ENCODE data around the gene LDLRAD4. TPM values are rescaled to one million over a fixed set of nuclear protein-coding genes. Genes with fewer than 3 reads are reported as not detected.

LDLRAD4 gene
- polyA plus RNA-seq, 1 donor = 9.1 TPM

- Histone ChIP-seq H3K36me3 (ENCODE audit: control insufficient read depth, insufficient read depth, low read length) (no peaks in the 10 kb centered on the region), H3K4me3 (ENCODE audit: low read length) (no peak overlapping the region), H3K27me3 (ENCODE audit: control insufficient read depth, insufficient read depth, low read length) (peaks cover 2% of the 10 kb centered on the region), H3K4me1 (ENCODE audit: control insufficient read depth, insufficient read depth, low read length) (no peaks in the 10 kb centered on the region), H3K27ac (ENCODE audit: low read length) (no peak overlapping the region), H3K9me3 (ENCODE audit: control insufficient read depth, low read depth, low read length) (peaks cover 9% of the 10 kb centered on the region)
- no peak for DNase-seq
- WGBS (ENCODE audit: insufficient coverage, low lambda C conversion rate) = 88% methylated on average over 1 of the region's 4 CpGs
Observed at GRCh38 chr18:13496691-13497281, 278.2 kb downstream of the LDLRAD4 start.

- H3K4me3 ChIP-seq (ENCODE audit: low read length) = no peak overlapping the region
- H3K4me1 ChIP-seq (ENCODE audit: control insufficient read depth, insufficient read depth, low read length) = no peaks in the 10 kb centered on the region
- no peak overlapping the region for H3K27ac ChIP-seq (ENCODE audit: low read length)
- no peaks in the 10 kb centered on the region for H3K36me3 ChIP-seq (ENCODE audit: control insufficient read depth, insufficient read depth, low read length)
- H3K9me3 ChIP-seq (ENCODE audit: control insufficient read depth, low read depth, low read length) = peaks cover 9% of the 10 kb centered on the region
- DNase-seq = no peak
- H3K27me3 ChIP-seq (ENCODE audit: control insufficient read depth, insufficient read depth, low read length) = peaks cover 2% of the 10 kb centered on the region
- WGBS (ENCODE audit: insufficient coverage, low lambda C conversion rate) = no CpG with 5 or more reads among the region's 5 CpGs
Observed at GRCh38 chr18:13499803-13500202, 281.2 kb downstream of the LDLRAD4 start.

GRCh38 chr18:13500227-13500865 lies 281.8 kb downstream of the LDLRAD4 start:
- Histone ChIP-seq H3K36me3 (ENCODE audit: control insufficient read depth, insufficient read depth, low read length) (no peaks in the 10 kb centered on the region), H3K4me1 (ENCODE audit: control insufficient read depth, insufficient read depth, low read length) (no peaks in the 10 kb centered on the region), H3K27me3 (ENCODE audit: control insufficient read depth, insufficient read depth, low read length) (peaks cover 2% of the 10 kb centered on the region), H3K9me3 (ENCODE audit: control insufficient read depth, low read depth, low read length) (peaks cover 9% of the 10 kb centered on the region), H3K27ac (ENCODE audit: low read length) (no peak overlapping the region), H3K4me3 (ENCODE audit: low read length) (no peak overlapping the region)
- 17% methylated on average over 1 of the region's 23 CpGs for WGBS (ENCODE audit: insufficient coverage, low lambda C conversion rate)
- peak; percentile 20 to 31 for DNase-seq

GRCh38 chr18:13500869-13501542 lies 282.4 kb downstream of the LDLRAD4 start:
- Histone ChIP-seq H3K4me3 (ENCODE audit: low read length) (no peak overlapping the region), H3K27me3 (ENCODE audit: control insufficient read depth, insufficient read depth, low read length) (peaks cover 2% of the 10 kb centered on the region), H3K27ac (ENCODE audit: low read length) (no peak overlapping the region), H3K4me1 (ENCODE audit: control insufficient read depth, insufficient read depth, low read length) (no peaks in the 10 kb centered on the region), H3K36me3 (ENCODE audit: control insufficient read depth, insufficient read depth, low read length) (no peaks in the 10 kb centered on the region), H3K9me3 (ENCODE audit: control insufficient read depth, low read depth, low read length) (peaks cover 9% of the 10 kb centered on the region)
- no CpG with 5 or more reads among the region's 10 CpGs for WGBS (ENCODE audit: insufficient coverage, low lambda C conversion rate)
- DNase-seq = peak; percentile 19 to 36

- H3K9me3 ChIP-seq (ENCODE audit: control insufficient read depth, low read depth, low read length) = peaks cover 9% of the 10 kb centered on the region
- no peaks in the 10 kb centered on the region for H3K36me3 ChIP-seq (ENCODE audit: control insufficient read depth, insufficient read depth, low read length)
- no peak overlapping the region for H3K4me3 ChIP-seq (ENCODE audit: low read length)
- no peaks in the 10 kb centered on the region for H3K4me1 ChIP-seq (ENCODE audit: control insufficient read depth, insufficient read depth, low read length)
- H3K27me3 ChIP-seq (ENCODE audit: control insufficient read depth, insufficient read depth, low read length) = peaks cover 2% of the 10 kb centered on the region
- DNase-seq = no peak
- WGBS (ENCODE audit: insufficient coverage, low lambda C conversion rate) = no CpG with 5 or more reads among the region's 6 CpGs
- no peak overlapping the region for H3K27ac ChIP-seq (ENCODE audit: low read length)
Observed at GRCh38 chr18:13501543-13501887, 283.0 kb downstream of the LDLRAD4 start.

GRCh38 chr18:13501891-13502290 lies 283.3 kb downstream of the LDLRAD4 start:
- Histone ChIP-seq H3K4me3 (ENCODE audit: low read length) (no peak overlapping the region), H3K27ac (ENCODE audit: low read length) (no peak overlapping the region), H3K36me3 (ENCODE audit: control insufficient read depth, insufficient read depth, low read length) (no peaks in the 10 kb centered on the region), H3K9me3 (ENCODE audit: control insufficient read depth, low read depth, low read length) (peaks cover 9% of the 10 kb centered on the region), H3K27me3 (ENCODE audit: control insufficient read depth, insufficient read depth, low read length) (peaks cover 2% of the 10 kb centered on the region), H3K4me1 (ENCODE audit: control insufficient read depth, insufficient read depth, low read length) (no peaks in the 10 kb centered on the region)
- no peak for DNase-seq
- WGBS (ENCODE audit: insufficient coverage, low lambda C conversion rate) = 100% methylated on average over 1 of the region's 8 CpGs

- no peak for DNase-seq
- H3K27me3 ChIP-seq (ENCODE audit: control insufficient read depth, insufficient read depth, low read length) = peaks cover 2% of the 10 kb centered on the region
- no peaks in the 10 kb centered on the region for H3K4me1 ChIP-seq (ENCODE audit: control insufficient read depth, insufficient read depth, low read length)
- H3K27ac ChIP-seq (ENCODE audit: low read length) = no peak overlapping the region
- H3K9me3 ChIP-seq (ENCODE audit: control insufficient read depth, low read depth, low read length) = peaks cover 9% of the 10 kb centered on the region
- 83% methylated on average over 1 of the region's 8 CpGs for WGBS (ENCODE audit: insufficient coverage, low lambda C conversion rate)
- no peak overlapping the region for H3K4me3 ChIP-seq (ENCODE audit: low read length)
- H3K36me3 ChIP-seq (ENCODE audit: control insufficient read depth, insufficient read depth, low read length) = no peaks in the 10 kb centered on the region
Observed at GRCh38 chr18:13502585-13502984, 284.0 kb downstream of the LDLRAD4 start.

- Histone ChIP-seq H3K27me3 (ENCODE audit: control insufficient read depth, insufficient read depth, low read length) (peaks cover 2% of the 10 kb centered on the region), H3K4me3 (ENCODE audit: low read length) (no peak overlapping the region), H3K36me3 (ENCODE audit: control insufficient read depth, insufficient read depth, low read length) (no peaks in the 10 kb centered on the region), H3K27ac (ENCODE audit: low read length) (no peak overlapping the region), H3K4me1 (ENCODE audit: control insufficient read depth, insufficient read depth, low read length) (no peaks in the 10 kb centered on the region), H3K9me3 (ENCODE audit: control insufficient read depth, low read depth, low read length) (peaks cover 2% of the 10 kb centered on the region)
- DNase-seq = no peak
- 100% methylated on average over 1 of the region's 6 CpGs for WGBS (ENCODE audit: insufficient coverage, low lambda C conversion rate)
Observed at GRCh38 chr18:13503836-13504235, 285.3 kb downstream of the LDLRAD4 start.

GRCh38 chr18:13505780-13506345 lies 287.3 kb downstream of the LDLRAD4 start:
- Histone ChIP-seq H3K27me3 (ENCODE audit: control insufficient read depth, insufficient read depth, low read length) (no peaks in the 10 kb centered on the region), H3K4me1 (ENCODE audit: control insufficient read depth, insufficient read depth, low read length) (no peaks in the 10 kb centered on the region), H3K27ac (ENCODE audit: low read length) (no peak overlapping the region), H3K9me3 (ENCODE audit: control insufficient read depth, low read depth, low read length) (no peaks in the 10 kb centered on the region), H3K36me3 (ENCODE audit: control insufficient read depth, insufficient read depth, low read length) (no peaks in the 10 kb centered on the region), H3K4me3 (ENCODE audit: low read length) (no peak overlapping the region)
- WGBS (ENCODE audit: insufficient coverage, low lambda C conversion rate) = 74% methylated on average over 5 of the region's 12 CpGs
- DNase-seq = no peak

- H3K27ac ChIP-seq (ENCODE audit: low read length) = no peak overlapping the region
- WGBS (ENCODE audit: insufficient coverage, low lambda C conversion rate) = 75% methylated on average over 1 of the region's 2 CpGs
- no peaks in the 10 kb centered on the region for H3K36me3 ChIP-seq (ENCODE audit: control insufficient read depth, insufficient read depth, low read length)
- H3K9me3 ChIP-seq (ENCODE audit: control insufficient read depth, low read depth, low read length) = no peaks in the 10 kb centered on the region
- H3K27me3 ChIP-seq (ENCODE audit: control insufficient read depth, insufficient read depth, low read length) = no peaks in the 10 kb centered on the region
- no peaks in the 10 kb centered on the region for H3K4me1 ChIP-seq (ENCODE audit: control insufficient read depth, insufficient read depth, low read length)
- H3K4me3 ChIP-seq (ENCODE audit: low read length) = no peak overlapping the region
- no peak for DNase-seq
Observed at GRCh38 chr18:13510594-13510993, 292.0 kb downstream of the LDLRAD4 start.

Data from large intestine (tissue), 3 donors.